GM18508 (cell line): ENCODE measurements around the gene LIX1L.

Source experiments
- ATAC-seq: cut with Tn5 transposase; IDR thresholded peaks from one replicate; pipeline ENCODE4 v1.9.1; 2021; ENCODE audit warnings: moderate number of reproducible peaks; ENCODE audit not compliant: insufficient read depth, unreplicated experiment

Gene LIX1L

GRCh38 chr1:145957443-145958319 lies at the start of gene LIX1L:
TSS of gene LIX1L (minus strand) at chr1:145958017. CDS start at chr1:145957927, 90 bp downstream.
- ATAC-seq: peak; percentile 71

- no peak for ATAC-seq
Measured at GRCh38 chr1:146001709-146002108, 43.9 kb upstream of the LIX1L start.

- no peak for ATAC-seq
Measured at GRCh38 chr1:145999321-146000024, 41.7 kb upstream of the LIX1L start.

GRCh38 chr1:145997718-145998023 lies 39.9 kb upstream of the LIX1L start:
- no peak for ATAC-seq

GRCh38 chr1:145997016-145997717 lies 39.4 kb upstream of the LIX1L start:
- ATAC-seq: no peak

GRCh38 chr1:145996433-145997015 lies 38.7 kb upstream of the LIX1L start, which contains the start of gene TXNIP:
TSS of gene TXNIP (minus strand) at chr1:145996579. CDS start at chr1:145996266, 313 bp downstream.
- ATAC-seq: peak; percentile 68

GRCh38 chr1:145995964-145996432 lies 38.2 kb upstream of the LIX1L start:
- ATAC-seq: no peak

- ATAC-seq: no peak
Measured at GRCh38 chr1:145995148-145995881, 37.5 kb upstream of the LIX1L start.

- no peak for ATAC-seq
Measured at GRCh38 chr1:145994391-145995120, 36.7 kb upstream of the LIX1L start.

- ATAC-seq: no peak
Measured at GRCh38 chr1:145993618-145994390, 36.0 kb upstream of the LIX1L start.

- no peak for ATAC-seq
Measured at GRCh38 chr1:145992958-145993617, 35.3 kb upstream of the LIX1L start.

GRCh38 chr1:145992502-145992936 lies 34.7 kb upstream of the LIX1L start:
- no peak for ATAC-seq

GRCh38 chr1:145991735-145992412 lies 34.1 kb upstream of the LIX1L start:
- ATAC-seq: no peak

GRCh38 chr1:145990249-145990855 lies 32.5 kb upstream of the LIX1L start:
- ATAC-seq: no peak

- no peak for ATAC-seq
Measured at GRCh38 chr1:145988773-145989172, 31.0 kb upstream of the LIX1L start.

- ATAC-seq: no peak
Measured at GRCh38 chr1:145987926-145988325, 30.1 kb upstream of the LIX1L start.

- no peak for ATAC-seq
Measured at GRCh38 chr1:145986551-145986950, 28.7 kb upstream of the LIX1L start.
